Sigmoid colon (tissue), 4 donors: Measurements from ENCODE around the gene STK40.

ENCODE experiments used
- EP300 ChIP-seq, 4 donors: sonication (generic); formaldehyde crosslinking; IDR thresholded peaks; one replicate each; pipeline ENCODE4 v1.6.1; 2017; ENCODE audit warnings: antibody characterized with exemption in 4 of 4
- POLR2A ChIP-seq, 2 donors: fragments of 450-650 bp; IDR thresholded peaks; one replicate each; pipeline ENCODE4 v1.6.1; 2016; ENCODE audit warnings: antibody characterized with exemption in 2 of 2, mild to moderate bottlenecking in 2 of 2, moderate library complexity in 2 of 2
- TF ChIP-seq, protein P1 (sequence below), 4 experiments: fragments of 450-650 bp in 3 of 4; fragments of 200-600 bp in 1 of 4; IDR thresholded peaks; one replicate each; pipeline ENCODE4 v1.5.1; 2016 to 2019; ENCODE audit warnings: antibody characterized with exemption in 4 of 4, mild to moderate bottlenecking in 3 of 4, moderate library complexity in 2 of 4

DNA sequence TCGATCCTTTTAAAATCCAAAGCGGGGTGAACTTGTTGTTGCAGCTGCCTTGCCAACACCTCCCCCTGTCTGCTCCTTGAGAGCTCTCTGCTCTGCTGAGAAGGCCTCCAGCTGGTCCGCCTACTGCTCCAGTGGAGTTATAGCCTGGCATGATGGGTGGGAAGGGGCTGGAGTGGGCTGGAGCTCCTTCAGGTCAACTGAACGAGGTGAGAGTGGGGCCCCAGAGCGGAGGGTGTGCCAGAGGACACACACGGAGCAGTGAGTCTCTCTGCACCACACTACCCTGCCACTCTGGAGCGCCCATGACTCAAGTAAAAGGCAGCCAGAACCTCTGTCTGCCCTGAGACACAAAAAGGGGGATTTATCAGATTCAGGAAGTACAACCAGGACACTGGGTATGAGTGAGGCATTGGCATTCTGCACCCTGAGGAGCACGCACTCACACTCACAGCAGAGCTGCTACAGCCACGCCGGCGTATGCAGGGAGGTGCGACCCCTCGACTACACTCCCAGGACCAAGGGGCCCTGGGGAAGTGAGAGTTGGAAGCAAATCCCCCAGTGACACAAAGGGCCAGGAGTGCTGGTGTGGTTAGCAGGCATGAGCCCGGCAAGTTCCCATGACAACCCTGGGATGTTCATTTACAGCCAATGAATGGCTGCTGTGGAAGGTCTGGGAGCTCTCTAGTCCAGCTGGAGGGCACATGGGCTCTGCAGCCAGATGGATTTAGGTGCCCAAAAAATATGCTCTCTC, 34.3 kb downstream of the STK40 start:
- TF ChIP-seq EP300 (IDR thresholded peaks at IDR 0.05) (no peak), POLR2A (IDR thresholded peaks at IDR 0.05) (no peak)
- TF ChIP-seq, protein P1, sequence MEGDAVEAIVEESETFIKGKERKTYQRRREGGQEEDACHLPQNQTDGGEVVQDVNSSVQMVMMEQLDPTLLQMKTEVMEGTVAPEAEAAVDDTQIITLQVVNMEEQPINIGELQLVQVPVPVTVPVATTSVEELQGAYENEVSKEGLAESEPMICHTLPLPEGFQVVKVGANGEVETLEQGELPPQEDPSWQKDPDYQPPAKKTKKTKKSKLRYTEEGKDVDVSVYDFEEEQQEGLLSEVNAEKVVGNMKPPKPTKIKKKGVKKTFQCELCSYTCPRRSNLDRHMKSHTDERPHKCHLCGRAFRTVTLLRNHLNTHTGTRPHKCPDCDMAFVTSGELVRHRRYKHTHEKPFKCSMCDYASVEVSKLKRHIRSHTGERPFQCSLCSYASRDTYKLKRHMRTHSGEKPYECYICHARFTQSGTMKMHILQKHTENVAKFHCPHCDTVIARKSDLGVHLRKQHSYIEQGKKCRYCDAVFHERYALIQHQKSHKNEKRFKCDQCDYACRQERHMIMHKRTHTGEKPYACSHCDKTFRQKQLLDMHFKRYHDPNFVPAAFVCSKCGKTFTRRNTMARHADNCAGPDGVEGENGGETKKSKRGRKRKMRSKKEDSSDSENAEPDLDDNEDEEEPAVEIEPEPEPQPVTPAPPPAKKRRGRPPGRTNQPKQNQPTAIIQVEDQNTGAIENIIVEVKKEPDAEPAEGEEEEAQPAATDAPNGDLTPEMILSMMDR (IDR thresholded peaks at IDR 0.05) = peak in 2 of 4 experiments; percentile 15
